VCaP (cell line): Measurements from ENCODE around the gene DNAJC5.

Experiments used
- H3K27ac ChIP-seq: fragments of 450-650 bp; 2 replicates; pipeline ENCODE4 v1.5.1; 2017
- CTCF ChIP-seq: fragments of 450-650 bp; conservative IDR thresholded peaks from 2 replicates; pipeline ENCODE4 v1.5.1; 2017; ENCODE audit warnings: mild to moderate bottlenecking, moderate library complexity

DNAJC5 gene

GRCh38 chr20:63885264-63886053 lies 9.5 kb upstream of the DNAJC5 start:
- no peak for TF ChIP-seq CTCF
- no peak overlapping the region for H3K27ac ChIP-seq

GRCh38 chr20:63886054-63886419 lies 8.9 kb upstream of the DNAJC5 start:
- no peak for TF ChIP-seq CTCF
- H3K27ac ChIP-seq = no peak overlapping the region

GRCh38 chr20:63886921-63887320 lies 8.0 kb upstream of the DNAJC5 start:
- TF ChIP-seq CTCF = no peak
- H3K27ac ChIP-seq = no peak overlapping the region

- H3K27ac ChIP-seq = no peak overlapping the region
- TF ChIP-seq CTCF = no peak
These were observed 5.4 kb upstream of the DNAJC5 start for GRCh38 chr20:63889241-63890200.

- H3K27ac ChIP-seq = no peak overlapping the region
- no peak for TF ChIP-seq CTCF
These were observed 4.7 kb upstream of the DNAJC5 start for GRCh38 chr20:63890201-63890576.

- no peak overlapping the region for H3K27ac ChIP-seq
- TF ChIP-seq CTCF = no peak
These were observed 4.3 kb upstream of the DNAJC5 start for GRCh38 chr20:63890616-63891015.
